Right atrium auricular region (tissue), 2 donors: Measurements from ENCODE around the gene TSC1. TPM values are rescaled to one million over a fixed set of nuclear protein-coding genes. Genes with fewer than 3 reads are reported as not detected.

ENCODE experiments used
- DNase-seq: peaks from one replicate; pipeline ENCODE4 v3.0.0-alpha.2; 2019; ENCODE audit warnings: low spot score
- H3K27ac ChIP-seq, 2 donors: fragments of 200-600 bp; sonication (generic); 1 replicate in 1 of 2; 2 replicates in 1 of 2; pipeline ENCODE4 v1.5.1; 2016 to 2019
- H3K27me3 ChIP-seq, 2 donors: fragments of 200-600 bp; sonication (generic); one replicate each; pipeline versions ENCODE4 v1.5.1 to v1.6.0; 2017 to 2019
- H3K36me3 ChIP-seq: fragments of 200-600 bp; sonication (generic); one replicate; pipeline ENCODE4 v1.5.1; 2016
- H3K4me1 ChIP-seq, 2 donors: fragments of 200-600 bp; sonication (generic); one replicate each; pipeline versions ENCODE4 v1.5.1 to v1.6.0; 2017 to 2019
- H3K4me3 ChIP-seq, 2 donors: fragments of 200-600 bp; sonication (generic); 1 replicate in 1 of 2; 2 replicates in 1 of 2; pipeline ENCODE4 v1.5.1; 2017 to 2019; ENCODE audit warnings: mild to moderate bottlenecking in 1 of 2, moderate library complexity in 1 of 2
- H3K9me3 ChIP-seq, 2 donors: fragments of 200-600 bp; sonication (generic); one replicate each; pipeline ENCODE4 v1.5.1; 2019
- CTCF ChIP-seq, 2 donors: fragments of 200-600 bp; sonication (generic); IDR thresholded peaks; one replicate each; pipeline ENCODE4 v1.5.1; 2019; ENCODE audit warnings: antibody characterized with exemption in 2 of 2
- total RNA-seq, 2 donors: library from RNA; depleted of rRNA; stranded (reverse); fragments of >200 nt; gene quantifications; one replicate each; pipeline ENCODE4 v1.1.0, GENCODE V29; 2016

Gene TSC1
- total RNA-seq, 2 donors from 2014 or later, result 27.6 to 36.4 TPM

DNA sequence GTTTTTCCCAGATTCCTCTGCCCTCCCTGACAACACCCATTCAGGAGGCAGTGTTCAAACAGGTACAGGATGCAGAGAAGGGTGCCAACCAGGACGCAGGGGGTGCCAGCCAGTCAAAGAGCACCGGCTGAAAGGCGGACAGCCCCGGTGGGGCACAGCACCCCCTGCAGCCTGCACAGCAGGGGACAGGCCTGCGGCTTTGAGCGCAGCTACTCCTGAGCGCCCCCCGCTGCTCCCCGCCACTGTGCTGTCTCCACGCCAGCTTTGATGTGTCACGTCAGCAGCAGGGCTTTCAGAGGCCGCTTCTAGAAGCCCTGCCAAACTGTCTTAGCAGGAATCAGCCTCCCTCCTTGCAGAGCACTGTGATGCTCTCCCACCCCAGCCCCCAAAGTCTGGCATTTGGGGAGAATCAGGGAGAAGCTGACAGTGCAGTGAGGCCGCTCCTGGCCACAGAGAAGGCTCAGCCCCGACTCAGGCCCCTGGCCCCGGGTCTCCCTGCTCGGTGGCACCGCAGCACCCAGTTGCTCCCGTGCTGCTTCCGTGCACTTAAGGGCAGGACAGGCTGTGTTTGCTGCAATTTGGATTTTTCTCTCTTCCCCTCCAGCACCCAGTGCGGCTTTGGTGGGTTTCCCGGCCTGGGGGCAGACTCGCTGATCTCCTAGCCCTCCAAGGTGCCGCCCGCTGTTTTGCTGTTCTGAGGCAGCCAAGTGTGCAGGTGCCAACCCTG lies 86.6 kb downstream of the TSC1 start:
- no peaks in the 10 kb centered on the region for H3K27me3 ChIP-seq
- no peak for DNase-seq
- H3K9me3 ChIP-seq, result no peaks in the 10 kb centered on the region
- H3K4me3 ChIP-seq, result no peak overlapping the region
- no peak for TF ChIP-seq CTCF (IDR thresholded peaks at IDR 0.05)
- no peaks in the 10 kb centered on the region for H3K36me3 ChIP-seq
- H3K27ac ChIP-seq, result no peak overlapping the region
- H3K4me1 ChIP-seq, result peaks cover 0 to 20% of the 10 kb centered on the region in 2 donors

GRCh38 chr9:132857031-132857430 lies 87.4 kb downstream of the TSC1 start:
- Histone ChIP-seq H3K4me1 (peaks cover 0 to 20% of the 10 kb centered on the region in 2 donors), H3K36me3 (no peaks in the 10 kb centered on the region), H3K9me3 (no peaks in the 10 kb centered on the region), H3K4me3 (no peak overlapping the region), H3K27ac (no peak overlapping the region), H3K27me3 (no peaks in the 10 kb centered on the region)
- TF ChIP-seq CTCF (IDR thresholded peaks at IDR 0.05), result no peak
- DNase-seq, result peak; percentile 82

- Histone ChIP-seq H3K4me3 (no peak overlapping the region), H3K27ac (no peak overlapping the region), H3K4me1 (peaks cover 0 to 20% of the 10 kb centered on the region in 2 donors), H3K27me3 (no peaks in the 10 kb centered on the region), H3K9me3 (no peaks in the 10 kb centered on the region), H3K36me3 (no peaks in the 10 kb centered on the region)
- no peak for TF ChIP-seq CTCF (IDR thresholded peaks at IDR 0.05)
- no peak for DNase-seq
Observed at GRCh38 chr9:132855904-132856303, 88.5 kb downstream of the TSC1 start.

GRCh38 chr9:132854832-132855231 lies 89.6 kb downstream of the TSC1 start:
- Histone ChIP-seq H3K36me3 (no peaks in the 10 kb centered on the region), H3K4me3 (no peak overlapping the region), H3K9me3 (no peaks in the 10 kb centered on the region), H3K27ac (no peak overlapping the region), H3K4me1 (peaks cover 0 to 20% of the 10 kb centered on the region in 2 donors), H3K27me3 (no peaks in the 10 kb centered on the region)
- no peak for TF ChIP-seq CTCF (IDR thresholded peaks at IDR 0.05)
- DNase-seq, result no peak

DNA sequence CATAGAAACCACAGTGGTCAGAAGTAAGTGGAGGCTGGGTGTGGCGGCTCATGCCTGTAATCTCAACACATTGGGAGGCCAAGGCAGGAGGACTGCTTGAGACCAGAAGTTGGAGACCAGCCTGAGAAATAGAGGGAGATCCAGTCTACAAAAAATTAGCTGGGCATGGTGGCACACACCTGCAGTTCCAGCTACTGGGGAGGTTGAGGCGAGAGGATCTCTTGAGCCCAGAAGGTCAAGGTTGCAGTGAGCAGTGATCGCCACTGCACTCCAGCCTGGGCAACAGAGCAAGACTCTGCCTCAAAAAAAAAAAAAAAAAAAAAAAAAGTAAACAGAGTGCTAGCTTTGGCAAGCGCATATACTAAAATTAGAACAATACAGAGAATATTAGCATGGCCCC lies 90.9 kb downstream of the TSC1 start:
- no peak for DNase-seq
- Histone ChIP-seq H3K27ac (no peak overlapping the region), H3K27me3 (no peaks in the 10 kb centered on the region), H3K9me3 (no peaks in the 10 kb centered on the region), H3K4me1 (peaks cover 0 to 19% of the 10 kb centered on the region in 2 donors), H3K36me3 (no peaks in the 10 kb centered on the region), H3K4me3 (no peak overlapping the region)
- no peak for TF ChIP-seq CTCF (IDR thresholded peaks at IDR 0.05)
